ENCODE data around the gene MEGF10.

The MEGF10 gene

DNA sequence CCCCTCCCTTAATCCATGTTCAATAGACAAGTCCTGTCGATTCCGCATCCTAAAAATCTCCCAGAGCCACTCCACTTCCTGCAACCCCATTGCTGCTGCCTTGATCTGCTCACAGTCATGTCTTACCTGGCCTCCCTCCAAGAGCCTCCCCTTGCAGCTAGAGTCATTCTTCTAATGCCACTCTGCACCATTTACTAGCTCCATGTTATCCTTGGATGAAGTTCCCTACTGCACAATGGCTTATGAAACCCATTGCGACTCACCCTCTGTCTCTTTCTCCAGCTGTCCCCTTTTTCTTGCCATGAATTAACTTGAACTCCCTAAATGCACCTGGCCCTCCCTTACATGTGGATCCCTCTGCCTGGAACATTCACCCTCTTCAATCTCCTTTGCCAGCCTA is 39.5 kb downstream of the MEGF10 start:
- no peak for DNase-seq

DNA sequence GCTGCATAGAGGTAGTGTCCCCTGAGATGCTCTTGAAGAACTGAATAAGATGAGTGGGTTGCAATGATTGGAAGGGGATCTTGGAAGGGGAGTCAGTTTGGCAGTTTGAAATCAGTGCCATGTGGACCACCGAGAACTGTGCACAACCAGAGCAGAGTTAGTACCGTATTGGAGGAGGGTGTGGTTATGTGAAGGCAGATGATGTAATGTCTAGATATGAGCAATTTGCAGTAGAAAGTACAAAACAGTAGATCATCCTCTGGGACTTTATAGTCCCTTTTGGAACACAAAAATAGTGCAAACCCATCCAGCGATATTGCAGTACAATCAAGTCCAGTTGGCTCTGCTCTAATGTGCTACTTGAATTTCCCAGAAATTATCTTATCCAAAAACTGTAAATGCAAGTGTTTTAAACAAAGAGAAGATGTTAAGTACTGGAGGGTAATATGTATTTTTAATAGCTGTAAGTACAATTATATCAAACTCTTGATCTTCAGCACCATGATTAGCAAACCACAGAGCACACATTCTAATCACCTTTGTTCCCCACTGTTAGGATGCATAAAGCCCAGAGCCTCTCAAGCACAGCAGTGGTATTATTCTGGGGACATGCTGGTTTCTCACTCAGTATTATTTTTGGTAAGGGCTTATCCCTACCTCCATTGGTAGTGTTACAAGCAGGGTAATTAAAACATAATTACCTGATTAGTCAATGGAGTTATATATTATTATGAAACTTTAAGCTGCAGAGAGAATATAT is 41.5 kb downstream of the MEGF10 start:
- no peak for DNase-seq

DNA sequence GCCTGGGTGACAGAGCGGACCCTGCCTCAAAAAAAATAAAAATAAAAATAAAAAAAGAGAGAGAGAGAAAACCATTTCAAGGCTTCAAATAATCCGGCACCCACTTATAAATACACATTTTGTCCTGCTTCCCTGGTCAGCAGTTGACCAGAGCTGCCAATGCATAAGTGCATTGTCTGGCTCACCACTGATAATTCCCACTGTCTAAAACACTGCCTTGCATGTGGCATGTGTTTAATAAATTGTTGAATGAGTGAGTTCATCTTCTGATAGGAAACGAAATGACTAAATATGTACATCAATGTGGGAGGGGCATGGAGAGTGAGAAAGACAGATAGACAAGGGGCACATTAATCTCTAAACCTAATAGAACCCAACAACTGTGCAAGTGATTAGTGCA is 42.9 kb downstream of the MEGF10 start:
- DNase-seq: no peak

DNA sequence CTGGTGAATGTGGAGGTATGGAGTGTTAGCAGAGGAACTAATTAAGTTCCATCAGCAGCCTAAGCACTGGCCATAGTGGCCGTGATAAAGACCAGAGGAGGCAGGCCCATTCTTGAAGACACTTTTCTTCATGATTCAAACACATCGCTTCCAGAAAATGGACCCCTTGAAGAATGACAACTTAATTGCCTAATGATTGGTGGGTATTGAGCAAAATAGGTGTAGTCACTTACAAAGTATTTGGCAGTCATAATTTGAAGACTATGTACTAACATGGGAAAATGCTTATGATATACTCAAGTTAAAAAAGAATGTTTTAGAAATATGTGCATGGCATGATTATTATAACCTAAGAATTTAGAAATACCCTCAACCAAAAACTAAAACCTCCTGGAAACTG is 44.8 kb downstream of the MEGF10 start:
- no peak for DNase-seq

DNA sequence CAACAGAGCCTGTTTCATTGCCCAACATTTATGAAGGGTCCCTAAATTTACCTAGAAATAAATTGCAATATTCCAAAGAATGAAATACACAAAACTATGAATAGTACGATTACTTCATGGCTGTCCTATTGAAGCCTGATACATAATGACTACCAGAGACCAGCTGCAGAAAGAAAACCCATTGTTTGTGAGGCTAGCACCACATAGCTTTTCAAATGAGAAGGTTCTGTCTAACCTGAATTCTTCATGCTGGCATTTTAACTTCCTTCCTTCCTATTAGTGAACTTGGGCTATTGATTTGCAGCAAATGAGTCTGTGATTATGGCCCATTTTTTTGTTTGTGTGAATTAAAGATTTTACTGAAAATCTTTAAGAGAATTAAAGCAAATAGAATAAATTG is 47.3 kb downstream of the MEGF10 start:
- DNase-seq: no peak

DNA sequence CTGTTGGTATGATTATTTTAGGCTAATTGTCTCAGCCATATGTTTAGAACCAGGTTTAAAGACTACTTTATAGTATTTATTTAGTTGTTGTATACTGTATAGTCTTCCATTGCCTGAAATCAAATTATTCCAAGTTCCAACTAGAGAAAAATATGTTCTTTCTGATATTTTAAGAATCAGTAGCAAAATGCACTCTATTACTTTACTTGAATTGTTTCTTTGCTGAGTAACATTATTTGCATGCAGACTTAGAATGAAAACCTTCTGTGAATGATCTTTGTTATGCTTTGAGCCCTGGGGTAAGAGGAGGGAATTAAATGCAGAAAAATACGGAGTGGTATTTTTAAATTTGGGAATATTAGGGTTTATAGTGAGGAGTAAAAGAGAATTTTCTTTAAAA is 47.9 kb downstream of the MEGF10 start:
- no peak for DNase-seq

DNA sequence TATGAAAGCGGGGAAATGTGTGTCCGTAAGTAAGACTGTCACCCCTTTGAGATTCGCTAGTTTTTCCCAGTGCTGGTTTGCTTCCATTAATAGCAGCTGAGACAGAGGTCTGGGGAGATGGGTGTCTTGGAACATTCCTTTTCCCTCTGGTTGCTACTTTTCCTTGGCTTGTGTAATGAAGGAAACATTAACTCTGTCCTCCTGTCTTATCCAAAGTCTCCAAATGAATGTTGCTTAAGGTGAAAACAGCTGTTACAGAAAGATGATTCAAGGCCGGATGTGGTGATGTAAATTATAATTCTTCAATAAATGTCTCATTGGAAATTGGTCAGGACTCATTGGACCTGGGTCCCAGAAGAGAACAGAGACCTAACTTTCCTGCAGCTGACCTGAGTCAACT is 50.0 kb downstream of the MEGF10 start:
- no peak for DNase-seq

GRCh38 chr5:127342364-127342763 is 51.8 kb downstream of the MEGF10 start:
- no peak for DNase-seq

DNA sequence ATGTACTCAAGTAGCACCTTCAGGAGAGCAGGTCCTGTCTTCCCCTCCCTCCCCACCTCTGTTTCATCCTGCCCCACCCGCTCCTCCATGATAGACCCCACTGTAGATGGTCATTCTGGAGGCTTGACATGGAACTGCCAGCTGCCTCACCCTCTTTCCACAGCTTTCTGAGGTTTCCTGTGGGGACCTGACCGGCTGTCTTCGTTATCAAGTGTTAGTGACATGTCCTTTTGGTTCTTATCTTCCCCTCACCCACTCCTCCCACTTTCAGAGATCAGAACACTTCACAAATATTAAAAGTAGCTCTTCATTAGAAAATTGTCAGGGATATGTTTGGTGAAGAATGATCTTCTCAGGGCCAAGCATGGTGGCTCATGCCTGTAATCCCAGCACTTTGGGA is 52.7 kb downstream of the MEGF10 start:
- no peak for DNase-seq

DNA sequence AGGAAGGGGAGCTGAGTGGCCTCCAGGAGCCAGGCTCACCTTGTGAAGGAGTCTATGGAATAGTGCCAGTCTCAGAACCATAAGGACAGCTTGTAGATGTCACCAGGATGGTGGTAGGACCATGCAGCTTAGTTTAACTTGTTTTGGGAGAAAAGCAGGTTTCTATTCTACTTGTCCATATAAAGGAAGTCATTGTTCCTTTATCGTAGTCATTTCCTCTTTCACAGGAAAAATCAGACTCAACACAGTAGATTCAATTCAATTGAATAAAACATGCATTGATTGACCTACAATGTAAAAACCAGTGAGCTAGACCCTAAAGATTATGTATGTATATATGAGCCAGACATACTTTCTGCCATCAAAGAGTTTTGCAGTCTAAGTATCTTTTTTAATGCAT is 53.3 kb downstream of the MEGF10 start:
- no peak for DNase-seq

- DNase-seq: no peak
These were observed 54.3 kb downstream of the MEGF10 start for GRCh38 chr5:127344931-127345330.

DNA sequence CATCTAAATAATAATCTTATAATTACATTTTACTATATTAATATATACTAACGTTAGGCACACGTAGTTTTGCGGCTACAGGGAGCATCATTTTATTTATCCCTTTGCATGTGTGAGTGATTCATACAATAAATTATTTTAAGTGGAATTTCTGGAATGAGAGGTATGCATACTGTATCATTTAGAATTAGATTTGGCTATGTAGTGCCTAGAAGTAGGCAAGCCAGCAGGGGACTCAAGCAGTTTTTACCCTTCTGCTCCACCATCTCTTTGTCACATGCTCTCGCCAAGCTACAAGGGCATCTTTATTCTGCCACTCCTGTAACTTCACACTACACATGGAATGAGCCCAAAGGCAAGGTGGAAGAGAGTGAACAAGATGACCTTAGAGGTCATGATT is 60.8 kb downstream of the MEGF10 start:
- DNase-seq: no peak

- DNase-seq: no peak
These were observed 61.5 kb downstream of the MEGF10 start for GRCh38 chr5:127352068-127352467.

DNA sequence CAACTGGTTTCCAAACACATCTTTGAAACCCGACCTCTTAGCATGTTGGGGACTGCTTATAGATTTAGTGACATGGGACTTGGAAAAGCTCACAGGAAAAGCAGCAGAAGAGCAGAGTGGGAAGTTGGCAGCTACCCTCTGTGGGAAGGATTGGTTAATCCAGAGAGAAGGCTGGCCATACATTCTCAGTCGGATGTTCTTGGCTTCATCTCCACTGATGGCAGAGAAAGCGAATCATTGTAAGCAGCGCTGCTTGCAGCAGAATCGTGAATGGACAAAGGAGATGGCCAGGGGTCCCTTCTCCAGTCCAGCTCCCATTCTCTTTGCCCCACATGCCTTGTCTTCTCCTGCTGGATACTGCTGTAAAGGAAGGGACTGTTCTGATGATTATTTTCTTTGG is 62.7 kb downstream of the MEGF10 start:
- no peak for DNase-seq

- peak; percentile 46 for DNase-seq
These were observed 63.2 kb downstream of the MEGF10 start for GRCh38 chr5:127353796-127354195.

DNA sequence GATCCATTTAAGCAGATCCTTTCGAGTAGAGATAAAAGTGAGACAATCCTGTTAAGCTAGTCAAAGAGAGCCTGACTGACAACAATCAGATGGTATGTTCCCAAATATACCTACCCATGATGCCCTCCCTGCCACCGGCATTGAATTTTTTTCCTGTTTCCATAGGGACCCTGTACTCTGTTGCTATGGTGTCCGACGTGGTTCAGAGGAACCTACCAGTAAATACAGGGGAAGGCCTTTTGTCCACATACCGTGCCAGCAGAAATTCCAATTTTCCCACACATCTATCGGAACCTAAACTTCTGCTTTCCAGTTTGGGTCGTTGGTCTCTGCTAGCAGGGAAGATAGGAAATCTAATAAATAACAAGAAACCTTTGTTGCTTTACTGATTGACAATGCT is 64.7 kb downstream of the MEGF10 start:
- DNase-seq: no peak

DNA sequence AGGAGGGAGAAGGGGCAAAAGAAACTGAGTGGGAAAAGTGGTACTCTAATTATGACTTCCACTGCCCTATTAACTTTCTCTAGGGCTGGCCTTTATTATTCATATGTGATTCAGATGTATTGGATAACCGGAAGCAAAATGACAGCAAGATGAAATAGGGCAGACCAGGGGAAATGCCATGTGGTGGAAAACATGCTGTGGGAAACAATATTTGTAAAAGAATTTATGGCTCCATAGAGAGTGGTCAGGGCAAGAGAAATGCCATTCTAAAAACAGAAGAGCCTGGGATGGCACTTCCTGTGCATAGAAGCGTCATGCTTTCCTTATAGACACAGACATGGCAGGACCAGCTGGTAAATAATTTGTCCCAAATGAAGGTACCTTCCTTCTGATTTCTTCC is 67.7 kb downstream of the MEGF10 start:
- DNase-seq: no peak

GRCh38 chr5:127358740-127359139 is 68.1 kb downstream of the MEGF10 start:
- DNase-seq: no peak

DNA sequence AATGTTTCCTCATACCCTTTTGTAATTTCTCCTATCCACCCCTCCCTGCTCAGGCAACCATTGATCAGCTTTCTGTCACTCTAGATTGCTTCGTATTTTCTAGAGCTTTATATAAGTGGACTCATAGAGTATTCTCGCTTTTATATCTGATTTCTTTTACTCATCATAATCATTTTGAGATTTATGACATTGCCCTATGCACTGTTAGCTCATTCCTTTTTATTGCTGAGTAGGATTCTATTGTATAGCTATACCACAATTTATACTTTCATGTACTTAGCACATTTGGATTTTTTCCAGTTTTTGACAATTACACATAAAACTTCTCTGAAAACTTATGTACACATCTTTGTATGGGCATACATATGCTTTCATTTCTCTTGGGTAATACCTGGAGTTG is 68.9 kb downstream of the MEGF10 start:
- no peak for DNase-seq

GRCh38 chr5:127363403-127363802 is 72.8 kb downstream of the MEGF10 start:
- DNase-seq: no peak

GRCh38 chr5:127367029-127367428 is 76.4 kb downstream of the MEGF10 start:
- no peak for DNase-seq

- no peak for DNase-seq
These were observed 77.4 kb downstream of the MEGF10 start for GRCh38 chr5:127367946-127368465.

DNA sequence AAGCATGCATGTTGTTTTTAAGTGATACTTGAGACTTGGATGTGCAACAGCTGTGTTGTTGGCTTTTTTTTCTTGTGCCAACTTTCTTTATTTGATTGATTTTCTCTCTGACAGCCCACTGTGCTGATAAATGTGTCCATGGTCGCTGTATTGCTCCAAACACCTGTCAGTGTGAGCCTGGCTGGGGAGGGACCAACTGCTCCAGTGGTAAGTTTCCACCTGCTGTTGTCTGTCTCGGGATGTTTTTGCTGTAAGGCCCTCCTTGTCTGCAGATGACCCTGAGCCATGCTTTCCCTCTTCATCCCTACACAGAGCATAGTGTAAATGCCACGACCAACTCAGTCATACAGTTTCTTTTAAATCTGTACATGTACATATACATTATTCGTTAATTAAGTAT is 79.2 kb downstream of the MEGF10 start:
- DNase-seq: no peak

DNA sequence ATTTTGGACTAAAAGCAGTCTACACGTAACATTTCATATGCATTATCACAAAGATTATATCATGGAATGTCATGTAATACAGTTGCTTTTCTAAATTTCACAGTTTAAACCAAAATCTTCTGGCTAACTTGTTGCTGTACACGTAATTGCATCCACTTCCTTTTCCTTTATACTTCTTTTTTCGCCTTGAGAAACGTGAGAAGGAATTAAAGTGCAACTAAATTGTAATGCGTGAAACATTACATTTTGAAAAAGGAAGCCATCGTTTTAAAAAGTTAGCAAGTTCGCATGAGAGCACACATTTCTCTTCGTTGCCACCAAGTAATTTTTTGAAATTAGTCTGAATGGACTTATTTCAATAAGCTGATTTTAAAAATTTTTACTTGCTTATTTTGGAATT is 80.0 kb downstream of the MEGF10 start:
- DNase-seq: no peak

DNA sequence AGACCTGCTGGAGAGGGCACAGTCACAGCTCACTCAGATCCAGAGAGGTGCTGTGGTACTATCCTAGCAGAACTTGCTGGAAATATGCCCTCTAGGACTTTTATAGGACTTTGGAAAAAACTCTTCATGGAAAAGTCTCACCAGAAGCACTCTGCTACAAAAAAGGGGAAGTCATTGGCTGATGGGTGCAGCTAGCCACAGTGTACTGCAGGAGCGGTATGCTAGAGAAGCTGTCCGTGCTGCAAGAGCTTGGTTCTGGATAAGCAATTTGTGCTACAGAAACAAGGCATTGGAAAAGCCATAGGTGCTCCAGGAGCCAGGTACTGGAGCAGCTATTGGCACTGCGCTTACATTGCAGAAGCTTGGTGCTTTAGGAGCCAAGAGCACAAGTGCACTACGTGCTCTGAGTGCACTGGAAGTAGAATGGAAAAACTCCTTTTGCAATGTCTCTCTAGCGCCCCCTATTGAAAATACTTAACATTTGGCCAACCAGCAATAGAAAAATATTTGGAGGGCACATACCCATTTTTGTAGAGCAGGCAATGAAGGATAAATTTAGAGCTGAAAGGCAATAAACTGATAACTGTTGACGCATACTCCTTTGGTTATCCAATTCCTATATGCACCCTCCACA is 83.4 kb downstream of the MEGF10 start:
- peak; percentile 40 for DNase-seq
